Measurements from ENCODE around the gene AGTRAP. TPM values are rescaled to one million over a fixed set of nuclear protein-coding genes. Genes with fewer than 3 reads are reported as not detected.

The AGTRAP gene
- total RNA-seq, 2 donors from 2014 or later, result 18.2 to 34.9 TPM

DNA sequence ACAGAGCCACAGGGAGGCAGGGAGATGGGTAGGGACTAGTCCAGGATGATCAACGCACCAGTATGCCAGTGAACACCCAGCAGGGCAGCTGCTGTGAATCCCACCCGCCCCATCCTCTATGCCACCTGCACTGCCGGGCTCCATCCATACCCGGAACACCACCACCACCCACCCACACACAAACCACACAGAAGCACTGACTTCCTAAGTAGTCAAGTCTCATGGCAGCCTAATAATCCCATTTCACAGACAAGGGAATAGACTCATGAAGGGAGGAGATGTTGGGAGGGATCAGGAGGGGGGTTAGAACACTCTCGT lies 38.1 kb upstream of the AGTRAP start:
- Histone ChIP-seq H3K9ac (ENCODE audit: low read depth in 2 of 2, low read length in 2 of 2) (no peak overlapping the region), H3K27ac (no peak overlapping the region), H3K27me3 (peaks cover 13% of the 10 kb centered on the region), H3K36me3 (no peaks in the 10 kb centered on the region), H3K4me3 (no peak overlapping the region), H3K9me3 (no peaks in the 10 kb centered on the region), H3K4me1 (no peaks in the 10 kb centered on the region)
- no peak for DNase-seq
- TF ChIP-seq, protein P1, sequence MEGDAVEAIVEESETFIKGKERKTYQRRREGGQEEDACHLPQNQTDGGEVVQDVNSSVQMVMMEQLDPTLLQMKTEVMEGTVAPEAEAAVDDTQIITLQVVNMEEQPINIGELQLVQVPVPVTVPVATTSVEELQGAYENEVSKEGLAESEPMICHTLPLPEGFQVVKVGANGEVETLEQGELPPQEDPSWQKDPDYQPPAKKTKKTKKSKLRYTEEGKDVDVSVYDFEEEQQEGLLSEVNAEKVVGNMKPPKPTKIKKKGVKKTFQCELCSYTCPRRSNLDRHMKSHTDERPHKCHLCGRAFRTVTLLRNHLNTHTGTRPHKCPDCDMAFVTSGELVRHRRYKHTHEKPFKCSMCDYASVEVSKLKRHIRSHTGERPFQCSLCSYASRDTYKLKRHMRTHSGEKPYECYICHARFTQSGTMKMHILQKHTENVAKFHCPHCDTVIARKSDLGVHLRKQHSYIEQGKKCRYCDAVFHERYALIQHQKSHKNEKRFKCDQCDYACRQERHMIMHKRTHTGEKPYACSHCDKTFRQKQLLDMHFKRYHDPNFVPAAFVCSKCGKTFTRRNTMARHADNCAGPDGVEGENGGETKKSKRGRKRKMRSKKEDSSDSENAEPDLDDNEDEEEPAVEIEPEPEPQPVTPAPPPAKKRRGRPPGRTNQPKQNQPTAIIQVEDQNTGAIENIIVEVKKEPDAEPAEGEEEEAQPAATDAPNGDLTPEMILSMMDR (IDR thresholded peaks at IDR 0.05), result no peak
- intact Hi-C loops (cut with DNase I), result no loop called here

DNA sequence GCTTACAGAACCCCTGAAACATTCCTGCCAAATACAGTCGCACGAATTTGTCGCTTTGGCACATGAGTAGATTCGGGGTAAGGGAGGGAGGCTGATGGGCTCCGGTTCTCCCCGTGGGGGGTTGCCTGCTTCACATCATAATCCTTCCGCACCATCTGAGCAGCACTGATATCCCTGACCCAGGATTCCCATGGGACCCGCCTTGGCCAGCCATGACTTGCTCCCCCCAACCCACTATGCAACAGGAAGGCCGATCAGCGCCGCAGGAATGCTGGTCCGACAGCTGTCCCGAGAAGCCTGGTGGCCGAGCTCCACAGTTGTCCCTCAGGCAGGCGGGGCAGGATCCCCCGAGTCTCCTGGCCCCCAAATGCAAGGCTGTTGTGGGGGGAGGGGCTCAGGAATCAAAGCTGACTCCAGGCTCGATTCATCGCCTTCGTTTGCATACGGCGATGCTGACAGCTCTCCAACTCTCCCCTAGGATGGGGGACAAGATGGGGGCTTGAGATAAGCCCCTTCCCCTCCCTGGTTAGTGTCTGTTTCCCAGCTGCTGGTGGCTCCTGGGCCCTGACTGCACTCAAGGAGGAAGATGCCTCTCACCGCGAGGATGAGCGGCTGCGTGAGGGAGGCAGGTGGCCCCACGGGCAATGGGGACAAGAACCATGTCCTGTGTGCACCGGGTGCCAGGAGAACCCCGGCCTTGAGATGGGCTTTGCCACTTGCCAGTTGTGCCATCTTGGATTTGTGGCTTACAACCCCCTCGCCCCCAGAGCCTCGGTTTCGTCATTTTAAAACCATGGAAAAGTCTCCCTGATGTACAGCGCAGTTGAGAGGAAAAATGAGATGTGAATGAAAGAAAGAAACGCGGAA lies 35.1 kb upstream of the AGTRAP start:
- Histone ChIP-seq H3K4me1 (no peaks in the 10 kb centered on the region), H3K27me3 (no peaks in the 10 kb centered on the region), H3K36me3 (no peaks in the 10 kb centered on the region), H3K9me3 (no peaks in the 10 kb centered on the region), H3K9ac (ENCODE audit: low read depth in 2 of 2, low read length in 2 of 2) (no peak overlapping the region), H3K27ac (no peak overlapping the region), H3K4me3 (no peak overlapping the region)
- TF ChIP-seq, protein P1 (IDR thresholded peaks at IDR 0.05), result no peak
- intact Hi-C loops (cut with DNase I), result no loop called here
- DNase-seq, result no peak

DNA sequence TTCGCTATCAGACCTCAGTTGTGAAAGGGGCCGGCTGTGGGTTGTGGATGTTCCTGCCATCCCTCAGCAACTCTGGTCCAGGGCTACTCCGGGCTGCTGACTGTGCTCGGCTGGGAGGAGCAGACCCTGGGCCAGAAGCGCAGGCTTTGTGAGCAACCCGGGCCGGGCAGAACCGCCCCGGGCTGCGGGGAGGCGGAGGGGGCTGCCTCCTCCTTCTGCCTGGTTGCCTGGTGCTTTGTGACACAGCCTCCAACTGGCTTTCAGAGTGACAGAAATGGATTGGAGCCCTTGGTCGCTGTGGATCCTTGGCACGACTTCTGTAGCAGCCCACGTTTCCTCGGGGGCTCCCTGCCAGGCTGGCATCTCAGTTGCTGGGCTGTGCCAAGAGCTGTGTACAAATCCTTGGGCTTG lies 34.4 kb upstream of the AGTRAP start:
- Histone ChIP-seq H3K4me1 (no peaks in the 10 kb centered on the region), H3K36me3 (no peaks in the 10 kb centered on the region), H3K27ac (no peak overlapping the region), H3K4me3 (no peak overlapping the region), H3K9ac (ENCODE audit: low read depth in 2 of 2, low read length in 2 of 2) (no peak overlapping the region), H3K9me3 (no peaks in the 10 kb centered on the region), H3K27me3 (no peaks in the 10 kb centered on the region)
- DNase-seq, result no peak
- TF ChIP-seq, protein P1 (IDR thresholded peaks at IDR 0.05), result no peak
- intact Hi-C loops (cut with DNase I), result no loop called here

DNA sequence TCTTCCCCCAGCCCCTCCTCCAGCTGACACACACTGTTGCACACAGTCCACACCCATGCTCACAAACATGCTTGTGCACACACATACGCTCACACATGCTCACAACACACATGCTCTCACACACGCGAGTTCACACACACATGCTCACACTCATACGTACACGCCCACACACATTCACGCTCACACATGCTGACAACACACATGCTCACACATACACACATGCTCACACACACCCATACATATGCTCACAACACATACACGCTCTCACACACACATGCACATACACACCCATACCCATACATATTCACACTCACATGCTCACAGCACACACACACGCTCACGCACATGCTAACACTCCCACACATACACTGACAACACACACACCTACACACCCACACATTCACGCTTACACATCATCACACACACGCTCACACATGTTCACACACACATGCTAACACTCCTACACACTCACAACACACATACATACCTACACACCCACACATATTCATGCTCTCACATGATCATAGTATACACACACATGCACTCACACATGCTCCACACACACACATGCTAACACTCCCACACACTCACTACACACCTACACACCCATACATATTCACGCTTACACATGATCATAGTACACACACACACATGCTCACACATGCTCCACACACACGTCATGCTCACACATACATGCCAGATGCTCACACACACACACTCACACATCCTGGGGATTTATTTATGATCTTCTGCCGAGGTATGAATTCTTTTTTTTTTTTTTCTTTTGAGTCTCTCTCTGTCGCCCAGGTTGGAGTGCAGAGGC lies 33.7 kb upstream of the AGTRAP start:
- Histone ChIP-seq H3K4me1 (no peaks in the 10 kb centered on the region), H3K9me3 (no peaks in the 10 kb centered on the region), H3K36me3 (no peaks in the 10 kb centered on the region), H3K27me3 (no peaks in the 10 kb centered on the region), H3K4me3 (no peak overlapping the region), H3K9ac (ENCODE audit: low read depth in 2 of 2, low read length in 2 of 2) (no peak overlapping the region), H3K27ac (no peak overlapping the region)
- DNase-seq, result no peak
- TF ChIP-seq, protein P1 (IDR thresholded peaks at IDR 0.05), result no peak
- intact Hi-C loops (cut with DNase I), result no loop called here

DNA sequence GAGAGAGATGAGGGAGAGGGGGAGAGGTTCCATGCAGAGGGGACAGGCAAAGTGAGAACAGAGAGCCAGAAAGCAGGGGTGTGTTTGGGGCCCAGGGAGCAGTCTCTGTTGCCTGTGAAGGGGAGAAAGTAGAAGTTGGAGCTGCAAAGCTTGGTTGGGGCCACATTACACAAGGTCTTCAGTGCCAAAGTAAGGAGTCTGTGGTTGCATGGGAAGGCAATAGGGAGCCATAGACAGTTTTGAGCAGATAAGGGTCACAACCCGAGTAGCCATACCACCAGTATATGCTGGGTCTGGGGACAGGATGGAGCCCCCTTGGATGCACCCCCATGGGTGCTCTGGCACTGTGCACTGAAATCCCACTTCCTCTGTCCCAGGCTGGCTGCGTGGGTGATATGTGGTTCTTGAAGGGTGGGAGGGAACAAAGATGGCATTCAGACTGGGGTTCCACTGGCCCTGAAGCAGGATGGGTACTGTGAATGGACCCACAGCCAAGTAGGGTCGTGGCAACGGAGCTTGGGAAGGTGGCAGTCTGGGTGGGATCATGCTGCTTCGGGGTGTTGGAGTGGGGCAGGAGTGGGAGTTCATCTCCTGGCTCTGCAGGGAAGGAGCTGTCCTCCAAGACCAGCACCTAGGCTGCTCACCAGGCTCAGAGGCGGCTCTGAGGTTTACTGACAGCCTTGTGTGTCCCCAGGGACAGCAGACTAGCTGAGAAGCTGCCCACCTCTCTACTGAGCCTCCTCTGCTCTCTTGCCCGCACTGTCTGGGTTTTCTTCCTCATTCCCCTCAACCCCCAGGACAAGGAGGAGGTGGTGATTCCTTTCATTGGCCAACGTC lies 32.4 kb upstream of the AGTRAP start:
- H3K4me3 ChIP-seq, result no peak overlapping the region
- no peaks in the 10 kb centered on the region for H3K4me1 ChIP-seq
- H3K9ac ChIP-seq (ENCODE audit: low read depth in 2 of 2, low read length in 2 of 2), result no peak overlapping the region
- H3K27me3 ChIP-seq, result no peaks in the 10 kb centered on the region
- TF ChIP-seq, protein P1 (IDR thresholded peaks at IDR 0.05), result no peak
- H3K36me3 ChIP-seq, result no peaks in the 10 kb centered on the region
- intact Hi-C loops (cut with DNase I), result no loop called here
- no peak overlapping the region for H3K27ac ChIP-seq
- no peak for DNase-seq
- no peaks in the 10 kb centered on the region for H3K9me3 ChIP-seq
